ENCODE measurements around the gene GREB1. TPM values are rescaled to one million over a fixed set of nuclear protein-coding genes. Genes with fewer than 3 reads are reported as not detected.

The GREB1 gene
- total RNA-seq, 4 donors from 2014 or later = 0.20 to 2.6 (median 1.5) TPM

DNA sequence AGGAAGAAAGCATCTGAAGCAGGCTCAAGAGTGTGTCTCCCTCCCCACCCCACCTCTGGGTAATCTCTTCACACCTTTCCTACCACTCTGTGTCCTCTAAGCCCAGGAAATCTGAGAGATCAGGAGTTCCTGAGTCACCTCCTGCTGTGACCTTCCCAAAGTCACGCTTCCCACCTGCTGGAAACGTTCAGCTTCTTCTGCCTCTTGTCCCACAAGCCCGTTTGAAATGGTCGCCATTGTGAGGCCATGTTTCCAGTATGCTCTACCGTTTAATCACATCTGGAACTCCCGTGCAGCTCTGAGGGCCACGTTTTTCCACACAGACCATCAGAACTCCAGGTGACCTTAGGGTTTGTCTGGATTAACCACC lies 25.9 kb downstream of the GREB1 start:
- H3K4me3 ChIP-seq = no peak overlapping the region
- H3K4me1 ChIP-seq = no peaks in the 10 kb centered on the region
- in situ Hi-C loops (cut with MboI; ENCODE audit: low pct_ligation_motif_present in 1 of 4, low pct_unique_long_range_greater_than_20kb in 1 of 4, low sequenced_read_pairs in 3 of 4) = no loop called here
- WGBS, 2 donors (ENCODE audit: low coverage in 1 of 2) = 76 to 82% methylated on average over 3 to 7 of the region's 7 CpGs
- no peaks in the 10 kb centered on the region for H3K9me3 ChIP-seq
- intact Hi-C loops (cut with DNase I; ENCODE audit: low total_unique reads) = no loop called here
- DNase-seq = no peak
- no peaks in the 10 kb centered on the region for H3K36me3 ChIP-seq
- TF ChIP-seq POLR2AphosphoS5 (IDR thresholded peaks at IDR 0.05) = no peak
- TF ChIP-seq POLR2A (IDR thresholded peaks at IDR 0.05) = no peak
- TF ChIP-seq EP300 (IDR thresholded peaks at IDR 0.05; ENCODE audit: low read depth) = no peak
- TF ChIP-seq, protein P1, sequence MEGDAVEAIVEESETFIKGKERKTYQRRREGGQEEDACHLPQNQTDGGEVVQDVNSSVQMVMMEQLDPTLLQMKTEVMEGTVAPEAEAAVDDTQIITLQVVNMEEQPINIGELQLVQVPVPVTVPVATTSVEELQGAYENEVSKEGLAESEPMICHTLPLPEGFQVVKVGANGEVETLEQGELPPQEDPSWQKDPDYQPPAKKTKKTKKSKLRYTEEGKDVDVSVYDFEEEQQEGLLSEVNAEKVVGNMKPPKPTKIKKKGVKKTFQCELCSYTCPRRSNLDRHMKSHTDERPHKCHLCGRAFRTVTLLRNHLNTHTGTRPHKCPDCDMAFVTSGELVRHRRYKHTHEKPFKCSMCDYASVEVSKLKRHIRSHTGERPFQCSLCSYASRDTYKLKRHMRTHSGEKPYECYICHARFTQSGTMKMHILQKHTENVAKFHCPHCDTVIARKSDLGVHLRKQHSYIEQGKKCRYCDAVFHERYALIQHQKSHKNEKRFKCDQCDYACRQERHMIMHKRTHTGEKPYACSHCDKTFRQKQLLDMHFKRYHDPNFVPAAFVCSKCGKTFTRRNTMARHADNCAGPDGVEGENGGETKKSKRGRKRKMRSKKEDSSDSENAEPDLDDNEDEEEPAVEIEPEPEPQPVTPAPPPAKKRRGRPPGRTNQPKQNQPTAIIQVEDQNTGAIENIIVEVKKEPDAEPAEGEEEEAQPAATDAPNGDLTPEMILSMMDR (IDR thresholded peaks at IDR 0.05) = no peak
- peaks cover 8% of the 10 kb centered on the region for H3K27me3 ChIP-seq
- H3K27ac ChIP-seq = no peak overlapping the region

DNA sequence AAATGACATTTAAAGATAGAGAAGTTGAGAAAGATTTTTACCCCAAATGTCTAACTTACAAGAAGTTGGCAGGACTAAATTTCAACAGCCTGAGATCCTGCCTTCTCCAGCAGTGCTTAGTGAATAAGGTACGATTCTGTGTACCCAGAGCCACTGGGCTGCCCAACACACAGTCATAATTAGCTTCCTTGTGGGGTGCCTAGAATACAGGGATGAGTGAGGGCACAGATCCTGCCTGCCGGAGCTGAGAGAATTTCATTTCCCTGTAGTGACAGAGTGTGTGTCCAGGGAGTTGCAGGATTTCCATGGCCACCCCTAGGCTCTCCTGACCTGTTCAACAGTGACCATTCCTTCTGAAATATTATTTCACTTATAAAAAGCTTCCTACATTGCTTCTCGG lies 27.0 kb downstream of the GREB1 start:
- Histone ChIP-seq H3K27me3 (peaks cover 8% of the 10 kb centered on the region), H3K36me3 (no peaks in the 10 kb centered on the region), H3K4me3 (no peak overlapping the region), H3K27ac (no peak overlapping the region), H3K4me1 (no peaks in the 10 kb centered on the region), H3K9me3 (no peaks in the 10 kb centered on the region)
- TF ChIP-seq POLR2AphosphoS5 (IDR thresholded peaks at IDR 0.05) (no peak), POLR2A (IDR thresholded peaks at IDR 0.05) (no peak), EP300 (IDR thresholded peaks at IDR 0.05; ENCODE audit: low read depth) (no peak)
- intact Hi-C loops (cut with DNase I; ENCODE audit: low total_unique reads) (no loop called here), in situ Hi-C loops (cut with MboI; ENCODE audit: low pct_ligation_motif_present in 1 of 4, low pct_unique_long_range_greater_than_20kb in 1 of 4, low sequenced_read_pairs in 3 of 4) (no loop called here)
- WGBS, 2 donors (ENCODE audit: low coverage in 1 of 2) = 80% methylated on average over 3 of the region's 3 CpGs; no CpG with 5 or more reads in 1 of the 2 donors
- no peak for DNase-seq

DNA sequence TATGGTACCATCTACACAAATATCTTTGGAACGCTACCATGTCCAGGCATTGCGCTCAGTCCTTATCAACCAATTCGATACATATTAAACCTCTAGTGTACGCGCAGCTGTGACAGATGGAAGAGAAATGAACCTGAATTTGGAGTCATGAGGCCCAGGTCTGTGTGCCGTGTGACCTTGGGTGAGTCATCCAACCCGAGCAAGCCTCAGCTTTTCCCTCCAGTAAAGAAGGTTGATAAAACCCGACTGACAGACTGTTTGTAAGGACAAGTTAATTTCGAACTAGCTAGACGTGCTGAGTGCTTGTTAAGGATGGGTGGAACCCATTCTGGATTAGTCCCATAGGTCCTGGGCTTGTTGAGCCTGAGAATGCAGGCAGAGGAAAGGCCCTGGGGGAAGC lies 28.2 kb downstream of the GREB1 start:
- in situ Hi-C loops (cut with MboI; ENCODE audit: low pct_ligation_motif_present in 1 of 4, low pct_unique_long_range_greater_than_20kb in 1 of 4, low sequenced_read_pairs in 3 of 4) = no loop called here
- H3K4me1 ChIP-seq = no peaks in the 10 kb centered on the region
- H3K4me3 ChIP-seq = no peak overlapping the region
- H3K9me3 ChIP-seq = no peaks in the 10 kb centered on the region
- H3K27me3 ChIP-seq = peaks cover 3% of the 10 kb centered on the region
- no peak for DNase-seq
- WGBS, 2 donors (ENCODE audit: low coverage in 1 of 2) = 85 to 91% methylated on average over 5 to 10 of the region's 10 CpGs
- TF ChIP-seq, protein P1 (IDR thresholded peaks at IDR 0.05) = no peak
- TF ChIP-seq EP300 (IDR thresholded peaks at IDR 0.05; ENCODE audit: low read depth) = no peak
- no peak for TF ChIP-seq POLR2A (IDR thresholded peaks at IDR 0.05)
- TF ChIP-seq POLR2AphosphoS5 (IDR thresholded peaks at IDR 0.05) = no peak
- no peak overlapping the region for H3K27ac ChIP-seq
- no peaks in the 10 kb centered on the region for H3K36me3 ChIP-seq
- intact Hi-C loops (cut with DNase I; ENCODE audit: low total_unique reads) = no loop called here

DNA sequence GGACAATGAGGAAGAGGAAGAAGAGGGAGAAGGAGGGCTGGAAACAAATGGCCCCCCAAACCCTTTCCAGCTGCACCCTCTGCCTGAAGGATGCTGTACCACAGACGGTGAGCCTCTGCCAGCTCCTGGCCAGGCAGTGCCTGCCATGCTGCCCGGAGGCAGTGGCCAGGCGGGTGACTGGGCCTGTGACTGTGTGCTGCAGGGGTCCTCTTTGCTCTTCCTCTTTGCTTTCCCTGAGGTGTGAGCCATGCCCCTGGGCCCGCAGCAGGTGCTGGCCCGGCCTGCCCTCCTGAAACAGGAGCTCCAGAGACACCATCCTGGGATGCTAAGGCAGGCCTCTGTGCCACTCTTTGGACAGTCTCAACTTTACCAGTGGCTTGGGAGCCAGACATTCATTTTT lies 28.6 kb downstream of the GREB1 start:
- Histone ChIP-seq H3K9me3 (no peaks in the 10 kb centered on the region), H3K36me3 (no peaks in the 10 kb centered on the region), H3K4me1 (no peaks in the 10 kb centered on the region), H3K4me3 (no peak overlapping the region), H3K27ac (no peak overlapping the region), H3K27me3 (peaks cover 3% of the 10 kb centered on the region)
- DNase-seq = no peak
- in situ Hi-C loops (cut with MboI; ENCODE audit: low pct_ligation_motif_present in 1 of 4, low pct_unique_long_range_greater_than_20kb in 1 of 4, low sequenced_read_pairs in 3 of 4) (no loop called here), intact Hi-C loops (cut with DNase I; ENCODE audit: low total_unique reads) (no loop called here)
- TF ChIP-seq EP300 (IDR thresholded peaks at IDR 0.05; ENCODE audit: low read depth) (no peak), POLR2AphosphoS5 (IDR thresholded peaks at IDR 0.05) (no peak), POLR2A (IDR thresholded peaks at IDR 0.05) (no peak)
- TF ChIP-seq, protein P1 (IDR thresholded peaks at IDR 0.05) = no peak
- 100% methylated on average over 5 of the region's 5 CpGs; no CpG with 5 or more reads in 1 of the 2 donors for WGBS, 2 donors (ENCODE audit: low coverage in 1 of 2)
